Measurements from ENCODE around the gene SPO11.

GRCh38 chr20:57329608-57330221 lies at the start of gene SPO11:
- no peak for TF ChIP-seq CTCF (IDR thresholded peaks at IDR 0.05)
- TF ChIP-seq POLR2A (IDR thresholded peaks at IDR 0.05) = no peak
- no peak for TF ChIP-seq POLR2AphosphoS5 (IDR thresholded peaks at IDR 0.05)
- no peak for TF ChIP-seq EP300 (IDR thresholded peaks at IDR 0.05)
